ENCODE results near the gene RAB4B.
"Not testable (repeated sequence)": the region's sequence is repeated elsewhere in the genome, so short reads cannot be mapped to it uniquely, and the experiment has no call there.

RAB4B gene

GRCh38 chr19:40750874-40751537 is 27.0 kb upstream of the RAB4B start, which contains the start of gene SNRPA:
TSS of gene SNRPA (plus strand) at chr19:40751203. CDS start at chr19:40751409, 206 bp downstream.
- in situ Hi-C loops (cut with MboI; ENCODE audit: low sequenced_read_pairs), result no loop called here

- in situ Hi-C loops (cut with MboI; ENCODE audit: low sequenced_read_pairs), result no loop called here
Observed at GRCh38 chr19:40752257-40752781, 25.7 kb upstream of the RAB4B start.

GRCh38 chr19:40754611-40755247 is 23.3 kb upstream of the RAB4B start:
- in situ Hi-C loops (cut with MboI; ENCODE audit: low sequenced_read_pairs), result no loop called here

GRCh38 chr19:40755248-40755624 is 22.8 kb upstream of the RAB4B start:
- in situ Hi-C loops (cut with MboI; ENCODE audit: low sequenced_read_pairs), result no loop called here

GRCh38 chr19:40755791-40756190 is 22.3 kb upstream of the RAB4B start:
- in situ Hi-C loops (cut with MboI; ENCODE audit: low sequenced_read_pairs), result no loop called here

- in situ Hi-C loops (cut with MboI; ENCODE audit: low sequenced_read_pairs), result no loop called here
Observed at GRCh38 chr19:40756502-40757110, 21.4 kb upstream of the RAB4B start.

GRCh38 chr19:40758491-40758890 is 19.6 kb upstream of the RAB4B start:
- in situ Hi-C loops (cut with MboI; ENCODE audit: low sequenced_read_pairs), result no loop called here

- in situ Hi-C loops (cut with MboI; ENCODE audit: low sequenced_read_pairs), result no loop called here
Observed at GRCh38 chr19:40759352-40759751, 18.7 kb upstream of the RAB4B start.

GRCh38 chr19:40762754-40763470 is 15.1 kb upstream of the RAB4B start:
- in situ Hi-C loops (cut with MboI; ENCODE audit: low sequenced_read_pairs), result no loop called here

- in situ Hi-C loops (cut with MboI; ENCODE audit: low sequenced_read_pairs), result no loop called here
Observed at GRCh38 chr19:40763526-40763925, 14.5 kb upstream of the RAB4B start.

GRCh38 chr19:40763963-40764362 is 14.1 kb upstream of the RAB4B start:
- in situ Hi-C loops (cut with MboI; ENCODE audit: low sequenced_read_pairs), result no loop called here

GRCh38 chr19:40766385-40766784 is 11.7 kb upstream of the RAB4B start:
- in situ Hi-C loops (cut with MboI; ENCODE audit: low sequenced_read_pairs), result not testable (repeated sequence)

- in situ Hi-C loops (cut with MboI; ENCODE audit: low sequenced_read_pairs), result no loop called here
Observed at GRCh38 chr19:40768869-40769268, 9.2 kb upstream of the RAB4B start.

- in situ Hi-C loops (cut with MboI; ENCODE audit: low sequenced_read_pairs), result not testable (repeated sequence)
Observed at GRCh38 chr19:40771101-40771862, 6.8 kb upstream of the RAB4B start.

- in situ Hi-C loops (cut with MboI; ENCODE audit: low sequenced_read_pairs), result no loop called here
Observed at GRCh38 chr19:40774916-40775631, 3.0 kb upstream of the RAB4B start, which contains the start of gene MIA. TSS of gene MIA (plus strand) at chr19:40775521. CDS start at chr19:40775543, 22 bp downstream.

- in situ Hi-C loops (cut with MboI; ENCODE audit: low sequenced_read_pairs), result no loop called here
Observed at GRCh38 chr19:40775632-40776022, 2.4 kb upstream of the RAB4B start.

GRCh38 chr19:40776364-40776763 is 1.7 kb upstream of the RAB4B start:
- in situ Hi-C loops (cut with MboI; ENCODE audit: low sequenced_read_pairs), result no loop called here

- in situ Hi-C loops (cut with MboI; ENCODE audit: low sequenced_read_pairs), result no loop called here
Observed at GRCh38 chr19:40776932-40777644, 959 bp upstream of the RAB4B start.

- in situ Hi-C loops (cut with MboI; ENCODE audit: low sequenced_read_pairs), result no loop called here
Observed at GRCh38 chr19:40777645-40777936, 456 bp upstream of the RAB4B start.

All from HL-60/S4 treated with retinoic acid at 250 ng/mL for 4 days and 3 days (cell line).